Fibroblast of the aortic adventitia (primary cell): ENCODE results near the gene LGALS9. TPM values are rescaled to one million over a fixed set of nuclear protein-coding genes. Genes with fewer than 3 reads are reported as not detected.
"Not testable (repeated sequence)": the region's sequence is repeated elsewhere in the genome, so short reads cannot be mapped to it uniquely, and the experiment has no call there.

Source experiments
- DNase-seq: peaks from one replicate; pipeline ENCODE4 v3.0.0-alpha.2; 2010; ENCODE audit warnings: low read depth
- H3K4me3 ChIP-seq: 2 replicates; pipeline ENCODE4 v1.5.1; 2011; ENCODE audit warnings: low read depth, mild to moderate bottlenecking, control low read depth, low read length, moderate library complexity
- CTCF ChIP-seq: IDR thresholded peaks from 2 replicates; pipeline ENCODE4 v1.5.1; 2011; ENCODE audit warnings: mild to moderate bottlenecking, low read length, control low read depth, inconsistent platforms; ENCODE audit not compliant: insufficient read depth
- total RNA-seq: library from RNA; depleted of rRNA; stranded (reverse); fragments of >200 nt; gene quantifications from 2 replicates; pipeline ENCODE4 v1.2.3, GENCODE V29; 2012; ENCODE audit warnings: low replicate concordance

LGALS9 gene
- total RNA-seq, 1 donor, result 0.90 TPM

- TF ChIP-seq CTCF, result no peak
- DNase-seq, result peak; percentile 33
- H3K4me3 ChIP-seq, result no peak overlapping the region
Observed at GRCh38 chr17:27624539-27624938, 6.4 kb upstream of the LGALS9 start.

- H3K4me3 ChIP-seq, result no peak overlapping the region
- DNase-seq, result no peak
- TF ChIP-seq CTCF, result no peak
Observed at GRCh38 chr17:27625856-27626255, 5.1 kb upstream of the LGALS9 start.

GRCh38 chr17:27627514-27627913 is 3.5 kb upstream of the LGALS9 start:
- DNase-seq, result no peak
- TF ChIP-seq CTCF, result no peak
- H3K4me3 ChIP-seq, result no peak overlapping the region

- H3K4me3 ChIP-seq, result no peak overlapping the region
- TF ChIP-seq CTCF, result no peak
- no peak for DNase-seq
Observed at GRCh38 chr17:27628376-27628775, 2.6 kb upstream of the LGALS9 start.

- DNase-seq, H3K4me3 ChIP-seq: not testable (repeated sequence)
Observed at GRCh38 chr17:27629260-27629659, 1.7 kb upstream of the LGALS9 start.

GRCh38 chr17:27631411-27631760 is 398 bp downstream of the LGALS9 start:
- DNase-seq, result no peak
- no peak for TF ChIP-seq CTCF
- H3K4me3 ChIP-seq, result no peak overlapping the region

GRCh38 chr17:27631897-27632725 is 1.1 kb downstream of the LGALS9 start:
- no peak for TF ChIP-seq CTCF
- no peak for DNase-seq
- H3K4me3 ChIP-seq, result no peak overlapping the region

- DNase-seq, result peak; percentile 83
- not testable (repeated sequence) for H3K4me3 ChIP-seq
Observed at GRCh38 chr17:27632766-27633165, 1.8 kb downstream of the LGALS9 start.
